OCI-LY7 (cell line): ENCODE measurements around the gene SYNPO.

Source experiments
- CTCF ChIP-seq: fragments of 200-600 bp; sonication (generic); conservative IDR thresholded peaks from 2 replicates; pipeline ENCODE4 v1.5.1; 2014; ENCODE audit warnings: mild to moderate bottlenecking, antibody characterized with exemption, low read length, moderate library complexity, mixed read lengths
- EZH2phosphoT487 ChIP-seq: fragments of 200-600 bp; sonication (generic); IDR thresholded peaks from 2 replicates; pipeline ENCODE4 v1.6.1; 2018; ENCODE audit warnings: low read depth, borderline replicate concordance, mild to moderate bottlenecking, mixed run types, antibody characterized with exemption, low read length, moderate library complexity, mixed read lengths

- no peak for TF ChIP-seq CTCF
- no peak for TF ChIP-seq EZH2phosphoT487
These were observed at the start of gene SYNPO for GRCh38 chr5:150640311-150641005.
